Endothelial cell of umbilical vein (primary cell): ENCODE results near the gene COMT. TPM values are rescaled to one million over a fixed set of nuclear protein-coding genes. Genes with fewer than 3 reads are reported as not detected.

Experiments used
- BruUV-seq: library from RNA; stranded (reverse); fragments of 400-500 nt; replicated peaks from 2 replicates; lab custom pipeline; 2021; lab: Mats Ljungman, UMichigan
- CTCF ChIA-PET: fragments of 300-600, 350-600 bp; sonication (Branson Sonifier 250); formaldehyde crosslinking; loops from one replicate; lab custom pipeline; 2021; ENCODE audit warnings: antibody characterized with exemption, inconsistent platforms; lab: Charles Lee
- POLR2A ChIA-PET: fragments of 300-600, 350-600 bp; sonication (Branson Sonifier 250); formaldehyde crosslinking; loops from one replicate; lab custom pipeline; 2021; ENCODE audit warnings: antibody characterized with exemption, inconsistent platforms; lab: Charles Lee
- DNase-seq: peaks from one replicate; pipeline ENCODE4 v3.0.0-alpha.2; 2011; ENCODE audit warnings: low read depth, low spot score
- FAIRE-seq: peaks from 2 replicates; lab custom pipeline; 2011; peaks lifted over from hg19 to GRCh38; lab: Jason Lieb, UNC
- H2AFZ ChIP-seq: 2 replicates; pipeline ENCODE4 v1.6.0; 2012; ENCODE audit warnings: low read depth, low read length, control low read depth, inconsistent platforms
- H3K27ac ChIP-seq: 2 replicates; pipeline ENCODE4 v1.5.1; 2011; ENCODE audit warnings: low read depth, mild to moderate bottlenecking, control low read depth, low read length, moderate library complexity; ENCODE audit not compliant: insufficient read depth
- H3K27me3 ChIP-seq, 2 experiments: 2 replicates each; pipeline versions ENCODE4 v1.6.0 to v1.6.1; 2011; ENCODE audit warnings: low read length in 2 of 2, mixed read lengths in 1 of 2; ENCODE audit not compliant: control insufficient read depth in 2 of 2, insufficient read depth in 2 of 2
- H3K36me3 ChIP-seq, 2 experiments: 2 replicates in 1 of 2; 3 replicates in 1 of 2; pipeline ENCODE4 v1.5.1; 2011; ENCODE audit warnings: low read length in 2 of 2, mild to moderate bottlenecking in 1 of 2, moderate library complexity in 1 of 2; ENCODE audit not compliant: control insufficient read depth in 2 of 2, insufficient read depth in 2 of 2; ENCODE audit errors: extremely low read depth in 1 of 2
- H3K4me1 ChIP-seq: 3 replicates; pipeline ENCODE4 v1.5.1; 2011; ENCODE audit warnings: mild to moderate bottlenecking, low read length; ENCODE audit not compliant: control insufficient read depth, insufficient read depth; ENCODE audit errors: extremely low read depth
- H3K4me2 ChIP-seq: 2 replicates; pipeline ENCODE4 v1.6.1; 2011; ENCODE audit warnings: low read length, control low read depth, mixed read lengths; ENCODE audit not compliant: insufficient read depth
- H3K4me3 ChIP-seq, 3 experiments: fragments of 200-600 bp in 1 of 3; sonication (generic), shearing (Covaris generic) in 1 of 3; replicated peaks in 1 of 3; 2 replicates each; pipeline ENCODE4 v1.5.1; 2011 to 2016; ENCODE audit warnings: control low read depth in 3 of 3, low read length in 3 of 3, mild to moderate bottlenecking in 2 of 3, inconsistent platforms in 1 of 3, low read depth in 1 of 3, moderate library complexity in 1 of 3; ENCODE audit not compliant: insufficient read depth in 1 of 3
- H3K79me2 ChIP-seq: 2 replicates; pipeline ENCODE4 v1.6.0; 2012; ENCODE audit warnings: low read length, inconsistent platforms; ENCODE audit not compliant: control insufficient read depth, insufficient read depth
- H3K9ac ChIP-seq: replicated peaks from 2 replicates; pipeline ENCODE3; 2011; ENCODE audit warnings: low read length, control low read depth; ENCODE audit not compliant: insufficient read depth; ENCODE audit errors: extremely low read depth
- H3K9me1 ChIP-seq: replicated peaks from 3 replicates; pipeline ENCODE4 v1.6.0; 2011; ENCODE audit warnings: mild to moderate bottlenecking, low read length; ENCODE audit not compliant: control insufficient read depth, insufficient read depth; ENCODE audit errors: extremely low read depth
- H3K9me3 ChIP-seq: replicated peaks from 2 replicates; pipeline ENCODE4 v1.5.1; 2012; ENCODE audit warnings: low read length, inconsistent platforms; ENCODE audit not compliant: control insufficient read depth, insufficient read depth
- H4K20me1 ChIP-seq: replicated peaks from 2 replicates; pipeline ENCODE3; 2011; ENCODE audit warnings: mild to moderate bottlenecking, low read length; ENCODE audit not compliant: control insufficient read depth, insufficient read depth; ENCODE audit errors: extremely low read depth
- CTCF ChIP-seq, 2 donors: IDR thresholded peaks; 1 replicate in 1 of 2; 2 replicates in 1 of 2; pipeline ENCODE4 v1.5.1; 2011; ENCODE audit warnings: low read length in 2 of 2, mild to moderate bottlenecking in 2 of 2, moderate library complexity in 2 of 2, control low read depth in 1 of 2, inconsistent platforms in 1 of 2, low read depth in 1 of 2; ENCODE audit not compliant: insufficient read depth in 1 of 2; ENCODE audit errors: extremely low read depth in 1 of 2
- EZH2 ChIP-seq: IDR thresholded peaks from 2 replicates; pipeline ENCODE4 v1.6.1; 2012; ENCODE audit warnings: borderline replicate concordance, low read depth, mild to moderate bottlenecking, moderate library complexity, low read length, inconsistent platforms; ENCODE audit not compliant: severe bottlenecking
- FOS ChIP-seq: IDR thresholded peaks from 2 replicates; pipeline ENCODE4 v1.6.1; 2011; ENCODE audit warnings: mild to moderate bottlenecking, low read length, moderate library complexity, borderline replicate concordance; ENCODE audit not compliant: insufficient read depth
- GATA2 ChIP-seq: IDR thresholded peaks from 2 replicates; pipeline ENCODE4 v1.7.0; 2011; ENCODE audit warnings: low read depth, mild to moderate bottlenecking, moderate library complexity, mixed read lengths, low read length; ENCODE audit not compliant: insufficient read length, insufficient read depth
- JUN ChIP-seq: IDR thresholded peaks from 2 replicates; pipeline ENCODE4 v1.6.1; 2011; ENCODE audit warnings: borderline replicate concordance, low read depth; ENCODE audit not compliant: insufficient read length, insufficient read depth
- MAX ChIP-seq: IDR thresholded peaks from 2 replicates; pipeline ENCODE4 v1.6.1; 2011; ENCODE audit not compliant: insufficient read depth, insufficient read length
- MYC ChIP-seq: IDR thresholded peaks from one replicate; pipeline ENCODE4 v1.6.1; 2011; ENCODE audit warnings: mild to moderate bottlenecking, low read depth, low read length
- POLR2A ChIP-seq: IDR thresholded peaks from 2 replicates; pipeline ENCODE4 v1.6.1; 2012; ENCODE audit warnings: low read depth, mild to moderate bottlenecking, control low read depth, low read length
- POLR2AphosphoS5 ChIP-seq: IDR thresholded peaks from 2 replicates; pipeline ENCODE4 v1.6.1; 2012; ENCODE audit warnings: low read depth, mild to moderate bottlenecking, control low read depth, low read length, moderate library complexity; ENCODE audit not compliant: insufficient read depth
- dilution Hi-C: fragments of 300-500 bp; cut with MboI; formaldehyde crosslinking; loops from one replicate; pipeline ENCODE4 v1.15.0; 2019; ENCODE audit warnings: low sequenced_read_pairs; ENCODE audit not compliant: extremely low pct_ligation_motif_present
- intact Hi-C: fragments of 100-400 bp; cut with micrococcal nuclease; formaldehyde crosslinking; loops from one replicate; pipeline ENCODE4 v1.10.0; 2022
- polyA plus RNA-seq, 4 experiments: library from polyadenylated mRNA; depleted of rRNA in 3 of 4; stranded (reverse) in 3 of 4; unstranded in 1 of 4; fragments of >200 nt; gene quantifications; 2 replicates each; pipeline versions ENCODE4 v1.2.1 to v1.2.3, GENCODE V29; 2011 to 2012; ENCODE audit warnings: missing spikeins in 1 of 4
- total RNA-seq: library from RNA; stranded (reverse); gene quantifications from 2 replicates; pipeline ENCODE4 v1.2.3, GENCODE V29; 2021

The COMT gene
- total and polyA plus RNA-seq, 2 donors (not counting 3 experiments of a cell fraction or from before 2014, with no cell fraction given) = 221 to 537 TPM

GRCh38 chr22:19930551-19931486, 10.8 kb upstream of the COMT start:
- Histone ChIP-seq H3K36me3 (peaks cover 0 to 3% of the 10 kb centered on the region in 2 experiments), H3K4me2 (no peak overlapping the region), H3K4me1 (no peaks in the 10 kb centered on the region), H3K4me3 (no peak overlapping the region), H3K79me2 (no peaks in the 10 kb centered on the region), H3K27ac (no peak overlapping the region), H4K20me1 (no peaks in the 10 kb centered on the region), H3K9ac (no peak overlapping the region), H3K9me1 (no peaks in the 10 kb centered on the region), H3K27me3 (no peaks in the 10 kb centered on the region), H3K9me3 (no peaks in the 10 kb centered on the region), H2AFZ (no peak overlapping the region)
- POLR2A ChIA-PET = no interaction called here
- CTCF ChIA-PET = interaction anchor here (1.7 kb wide), 1 partner anchor 21 kb away, joined by 7 read pairs; no protein-coding TSS in a partner anchor
- FAIRE-seq = no peak
- DNase-seq = no peak
- intact Hi-C loops (no loop called here), dilution Hi-C loops (no loop called here)
- TF ChIP-seq FOS = no peak
- TF ChIP-seq POLR2A = no peak
- no peak for TF ChIP-seq EZH2
- TF ChIP-seq POLR2AphosphoS5 = no peak
- no peak for TF ChIP-seq CTCF (IDR thresholded peaks at IDR 0.05; ENCODE audit: extremely low read depth in 1 of 2, insufficient read depth in 1 of 2, low read depth in 1 of 2, low read length in 2 of 2)
- TF ChIP-seq MYC = no peak
- TF ChIP-seq JUN = no peak
- TF ChIP-seq GATA2 = no peak
- no peak for TF ChIP-seq MAX
- BruUV-seq = no TSS peak
